ENCODE results near the gene SLC9A5.

The SLC9A5 gene

DNA sequence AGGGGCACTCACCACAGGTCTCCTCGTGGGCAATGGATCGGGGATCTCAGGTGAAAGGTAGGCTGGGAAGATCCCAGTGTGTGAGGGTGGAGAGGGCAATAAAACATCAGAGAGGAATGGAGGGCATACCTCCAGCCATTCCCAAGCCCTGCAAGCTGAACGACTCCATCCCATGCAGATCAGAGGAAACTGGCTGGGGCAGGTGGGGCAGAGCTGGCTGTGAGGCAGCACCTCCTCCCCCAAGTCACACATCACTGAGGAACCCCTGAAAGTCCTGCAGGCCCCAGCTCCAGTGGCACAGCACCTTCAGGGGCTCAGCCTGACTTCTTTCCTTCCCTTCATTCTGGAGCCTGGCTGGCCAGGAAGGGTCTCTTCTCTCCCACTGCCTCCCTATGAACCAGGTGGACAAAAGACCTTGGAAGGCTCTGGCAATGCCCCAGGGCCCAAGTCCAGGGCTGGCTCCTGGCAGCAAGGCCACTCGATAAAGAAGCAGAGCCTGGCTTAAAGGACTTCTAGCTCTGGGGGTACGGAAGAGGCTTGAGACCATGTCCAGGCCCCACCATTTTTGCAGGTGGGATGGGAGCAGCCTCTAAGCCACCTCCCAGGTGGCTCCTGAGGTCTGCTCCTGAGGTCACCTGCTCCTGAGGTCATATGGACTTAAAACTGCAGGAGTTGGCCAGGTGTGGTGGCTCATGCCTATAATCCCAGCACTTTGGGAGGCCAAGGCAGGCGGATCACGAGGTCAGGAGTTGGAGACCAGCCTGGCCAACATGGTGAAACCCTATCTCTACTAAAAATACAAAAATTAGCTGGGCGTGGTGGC lies 35.4 kb upstream of the SLC9A5 start:
- DNase-seq = no peak

DNA sequence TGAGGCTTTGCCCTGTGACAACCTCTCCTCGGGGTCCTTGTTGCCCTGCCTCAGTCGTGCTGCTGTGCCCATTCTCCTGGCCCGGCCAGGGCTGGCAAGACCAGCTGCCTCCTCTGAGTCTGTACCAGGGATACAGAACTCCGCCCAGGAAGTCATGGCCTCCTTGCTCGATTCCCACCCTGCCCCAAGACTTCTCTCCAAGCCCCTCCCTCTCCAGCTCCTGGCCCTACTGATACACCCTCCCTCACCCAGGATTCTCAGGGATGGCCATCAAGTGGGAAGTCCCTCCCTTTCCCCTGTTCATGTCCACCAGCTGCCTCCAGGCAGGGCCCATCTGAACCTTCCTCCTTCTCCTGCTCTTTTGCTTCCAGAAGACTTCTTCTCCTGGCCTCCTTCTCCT lies 33.1 kb upstream of the SLC9A5 start:
- no peak for DNase-seq

DNA sequence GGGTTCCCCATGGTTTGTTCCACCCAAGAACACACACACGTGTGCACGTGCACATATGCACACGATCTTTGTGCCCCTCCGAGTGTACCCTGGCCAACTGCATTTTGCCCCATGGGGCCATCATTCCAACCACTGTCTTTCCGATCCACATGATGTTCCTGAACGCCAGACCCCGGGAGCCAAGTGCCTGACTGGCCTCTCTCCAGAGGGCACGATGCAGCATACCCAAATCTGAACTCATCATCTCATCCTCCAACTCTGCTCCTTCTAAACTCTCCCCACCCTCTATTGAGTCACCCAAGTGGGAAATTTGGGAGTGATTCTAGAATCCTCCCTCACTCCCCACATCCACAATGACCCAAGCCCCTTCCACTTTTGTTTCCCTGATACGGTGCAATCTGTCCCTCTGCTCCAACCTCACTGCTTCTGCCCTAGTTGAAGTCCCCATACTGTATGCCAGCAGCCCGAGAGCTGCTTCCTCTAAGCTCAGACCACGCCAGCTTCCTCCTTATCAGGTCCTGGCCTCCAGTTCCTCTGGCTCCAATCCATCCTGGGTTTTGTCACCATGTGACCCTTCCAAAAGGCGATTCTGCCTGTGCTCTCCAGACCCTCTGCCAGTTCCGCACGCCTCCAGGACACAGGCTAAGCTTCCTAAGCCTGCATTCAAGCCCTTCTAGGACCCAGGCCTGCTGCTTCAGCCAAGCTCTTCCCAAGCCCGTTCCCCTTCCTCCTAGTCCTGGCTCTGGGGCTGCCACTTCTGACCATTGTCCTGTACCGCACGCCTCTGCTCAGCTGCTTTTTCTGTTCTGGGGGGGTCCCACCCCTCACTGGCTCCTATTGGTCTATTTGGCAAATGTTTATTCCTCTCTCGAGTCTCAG lies 31.9 kb upstream of the SLC9A5 start:
- DNase-seq = no peak

DNA sequence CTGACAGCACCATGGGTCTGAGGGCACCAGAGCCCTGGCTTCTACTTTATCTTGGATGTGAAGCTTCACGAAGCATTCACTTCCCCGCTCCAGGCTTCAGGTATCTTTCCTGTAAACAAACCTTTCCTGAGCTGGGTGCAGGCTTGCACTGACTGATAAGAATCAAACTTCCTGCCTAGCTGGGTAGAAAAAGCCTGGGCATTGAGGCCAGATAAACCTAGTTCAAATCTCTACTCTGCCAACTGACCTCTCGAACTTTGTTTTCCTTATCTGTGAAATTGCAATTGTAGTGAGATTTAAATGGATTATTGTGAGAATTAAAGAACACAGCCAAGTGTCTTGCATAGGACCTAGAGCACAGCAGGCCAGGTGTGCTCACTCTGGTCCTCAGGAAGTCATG lies 24.8 kb upstream of the SLC9A5 start:
- DNase-seq = no peak

- peak; percentile 65 for DNase-seq
Measured at GRCh38 chr16:67226295-67226803, 22.4 kb upstream of the SLC9A5 start.

DNA sequence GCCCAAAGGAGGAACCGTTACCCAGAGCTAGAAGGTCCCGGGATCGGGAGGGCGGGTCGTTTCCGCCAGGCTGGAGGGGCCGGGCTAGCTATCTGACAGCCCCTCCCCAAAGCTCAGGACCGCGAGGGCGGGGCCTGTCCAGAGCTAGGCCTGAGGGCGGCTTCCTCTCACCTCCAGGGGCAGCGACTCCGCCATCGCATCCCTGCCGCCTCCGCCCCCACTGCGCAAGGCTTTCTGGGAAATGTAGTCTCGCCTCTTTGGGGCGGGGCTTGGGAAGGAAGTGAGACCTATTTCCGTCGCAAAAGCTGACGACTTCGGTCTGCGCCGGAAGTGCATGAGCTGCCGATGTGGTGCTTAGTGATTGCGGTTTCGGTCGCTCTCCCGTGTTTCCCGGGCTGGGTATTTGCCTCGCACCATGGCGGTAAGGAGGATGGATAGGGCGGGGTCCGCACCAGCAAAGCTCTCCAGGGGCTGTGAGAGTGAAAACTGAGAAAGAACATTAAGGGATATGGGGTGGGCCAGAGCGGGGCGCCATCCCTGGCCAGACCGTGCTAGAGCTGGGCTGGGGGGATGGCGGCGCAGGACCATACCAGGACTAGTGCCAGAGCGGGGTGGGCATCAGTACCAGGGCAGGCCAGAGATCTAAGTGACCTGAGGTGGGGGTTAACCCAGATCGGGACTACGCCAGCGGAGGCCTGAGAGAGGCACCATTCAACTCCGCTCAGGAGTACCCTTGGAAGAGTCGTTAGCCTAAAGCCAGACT lies 21.8 kb upstream of the SLC9A5 start, which contains the start of gene TMEM208:
TMEM208 (plus strand) TSS at position 327 of the 763 bp plus-strand sequence; CDS start at position 416, 89 bp downstream.
- peak; percentile 95 for DNase-seq

GRCh38 chr16:67227567-67227921 lies 21.2 kb upstream of the SLC9A5 start:
- no peak for DNase-seq

DNA sequence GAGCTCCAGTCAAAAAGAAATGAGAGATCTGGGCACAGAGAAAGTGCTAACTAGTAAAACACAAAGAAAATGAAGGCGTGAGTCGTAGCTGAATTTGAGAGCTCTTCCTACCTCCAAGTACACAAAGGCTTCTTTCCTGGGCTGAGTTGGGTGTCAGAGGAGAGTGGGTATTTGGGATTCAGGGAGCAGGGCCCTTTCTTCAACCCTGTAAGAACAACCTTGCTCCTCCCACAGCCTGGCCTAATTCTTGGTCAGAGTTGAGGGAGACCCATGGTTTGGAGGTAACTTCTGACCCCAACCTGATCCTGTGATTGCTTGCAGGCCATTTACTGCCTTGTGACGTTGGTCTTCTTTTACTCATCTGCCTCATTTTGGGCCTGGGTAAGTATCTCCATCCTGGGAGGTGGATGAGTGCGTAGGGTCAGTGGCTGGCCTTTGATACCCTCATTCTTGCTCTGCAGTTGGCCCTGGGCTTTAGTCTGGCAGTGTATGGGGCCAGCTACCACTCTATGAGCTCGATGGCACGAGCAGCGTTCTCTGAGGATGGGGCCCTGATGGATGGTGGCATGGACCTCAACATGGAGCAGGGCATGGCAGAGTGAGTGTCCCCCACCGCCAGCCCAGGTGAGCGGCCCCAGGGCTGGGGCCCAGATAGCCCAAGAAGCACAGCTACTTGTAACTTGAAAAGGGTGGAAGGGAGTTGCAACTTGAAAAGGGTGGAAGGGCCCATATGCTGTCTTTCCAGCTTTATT lies 20.6 kb upstream of the SLC9A5 start:
- DNase-seq = no peak

DNA sequence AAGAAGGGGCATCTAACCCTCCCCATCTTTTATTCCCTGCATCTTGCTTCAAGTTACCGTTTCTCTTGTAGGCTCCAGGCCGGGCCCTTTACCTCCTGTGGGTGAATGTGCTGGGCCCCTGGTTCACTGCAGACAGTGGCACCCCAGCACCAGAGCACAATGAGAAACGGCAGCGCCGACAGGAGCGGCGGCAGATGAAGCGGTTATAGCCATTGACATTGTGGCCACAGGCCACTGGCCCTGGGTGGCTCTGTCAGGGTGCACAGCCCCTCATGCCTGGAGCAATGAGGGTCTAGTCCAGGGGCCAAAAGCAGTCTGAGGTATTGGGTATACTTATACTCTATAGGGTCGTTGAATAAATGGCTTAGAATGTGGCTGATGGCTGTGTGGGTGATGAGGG lies 19.9 kb upstream of the SLC9A5 start:
- DNase-seq = no peak

GRCh38 chr16:67229906-67230808 lies 18.6 kb upstream of the SLC9A5 start:
- DNase-seq = no peak

DNA sequence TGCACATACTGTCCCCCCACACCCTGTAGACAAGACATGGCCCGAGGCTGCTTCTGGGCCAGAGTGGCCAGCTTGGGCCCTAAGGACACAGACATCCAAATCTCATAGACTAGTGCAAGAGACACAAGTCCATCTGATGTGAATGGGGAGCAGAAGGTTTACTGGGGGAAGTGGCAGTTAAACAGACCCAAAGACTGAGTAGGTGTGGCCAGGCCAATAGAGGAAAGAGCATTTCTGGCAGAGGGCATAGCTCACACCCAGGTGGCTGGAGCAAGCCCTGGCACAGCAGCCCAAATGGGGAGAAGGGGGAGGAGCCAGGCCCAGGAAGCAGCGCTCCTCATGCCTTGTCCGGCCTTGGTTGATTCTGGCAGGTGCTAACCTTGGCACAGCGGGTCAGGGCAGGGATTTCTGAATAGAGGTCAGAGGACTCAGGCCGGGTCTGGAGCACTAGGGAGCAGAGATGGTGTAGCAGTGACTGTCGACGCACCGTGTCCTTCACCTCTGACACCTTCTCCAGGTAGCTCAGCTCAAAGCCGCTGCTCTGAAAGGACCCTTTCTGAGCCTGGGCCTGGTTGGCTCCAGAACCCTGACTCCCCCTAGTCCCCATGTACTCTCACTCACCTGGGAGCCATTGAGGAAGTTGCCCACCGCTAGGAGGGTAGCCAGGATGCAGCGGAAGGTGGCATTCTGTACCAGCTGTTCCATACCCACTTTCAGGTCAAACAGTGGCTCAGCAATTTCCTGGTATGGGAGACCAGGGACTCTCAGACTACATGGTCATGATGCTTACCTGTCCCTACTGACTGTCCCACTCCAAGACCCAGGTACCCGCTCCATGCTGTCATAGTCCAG lies 17.7 kb upstream of the SLC9A5 start:
- DNase-seq = no peak

GRCh38 chr16:67233596-67233995 lies 15.2 kb upstream of the SLC9A5 start:
- DNase-seq = no peak

- no peak for DNase-seq
Measured at GRCh38 chr16:67234180-67234597, 14.6 kb upstream of the SLC9A5 start.

DNA sequence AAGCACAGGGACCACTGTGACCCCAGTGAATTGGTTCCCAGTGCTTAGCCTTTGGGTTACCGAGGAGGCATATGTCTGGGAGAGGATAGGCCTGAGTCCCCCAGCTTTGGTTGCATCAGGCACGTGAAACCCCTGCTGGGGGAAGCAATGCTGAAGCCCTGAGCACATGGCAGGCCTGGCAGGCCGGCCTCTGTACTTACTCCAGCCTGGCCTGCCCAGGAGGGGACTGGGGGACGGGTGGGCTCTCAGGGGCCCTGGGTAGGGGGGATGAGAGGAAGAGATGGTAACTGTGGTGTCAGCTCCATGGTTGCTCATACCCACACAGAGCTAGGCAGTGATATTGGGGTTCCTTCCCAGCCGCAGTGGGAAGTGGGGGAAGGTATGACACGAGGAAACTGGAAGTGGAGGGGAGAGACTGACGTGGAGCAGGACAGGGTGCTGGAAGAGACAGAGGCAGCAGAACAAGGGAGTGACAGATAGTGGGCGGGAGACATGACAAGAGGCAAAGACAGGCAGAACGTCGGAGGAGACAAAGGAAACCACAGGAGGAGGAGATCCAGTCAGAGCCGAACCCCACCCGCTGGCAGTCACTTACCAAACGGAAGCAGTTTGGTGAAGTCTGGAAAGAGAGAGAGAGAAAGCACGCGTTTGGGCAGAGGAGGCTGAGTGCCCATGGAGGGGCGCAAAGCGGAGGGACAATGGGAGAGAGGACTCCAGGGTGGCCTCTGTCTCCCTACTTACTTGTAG lies 12.8 kb upstream of the SLC9A5 start:
- DNase-seq = no peak

DNA sequence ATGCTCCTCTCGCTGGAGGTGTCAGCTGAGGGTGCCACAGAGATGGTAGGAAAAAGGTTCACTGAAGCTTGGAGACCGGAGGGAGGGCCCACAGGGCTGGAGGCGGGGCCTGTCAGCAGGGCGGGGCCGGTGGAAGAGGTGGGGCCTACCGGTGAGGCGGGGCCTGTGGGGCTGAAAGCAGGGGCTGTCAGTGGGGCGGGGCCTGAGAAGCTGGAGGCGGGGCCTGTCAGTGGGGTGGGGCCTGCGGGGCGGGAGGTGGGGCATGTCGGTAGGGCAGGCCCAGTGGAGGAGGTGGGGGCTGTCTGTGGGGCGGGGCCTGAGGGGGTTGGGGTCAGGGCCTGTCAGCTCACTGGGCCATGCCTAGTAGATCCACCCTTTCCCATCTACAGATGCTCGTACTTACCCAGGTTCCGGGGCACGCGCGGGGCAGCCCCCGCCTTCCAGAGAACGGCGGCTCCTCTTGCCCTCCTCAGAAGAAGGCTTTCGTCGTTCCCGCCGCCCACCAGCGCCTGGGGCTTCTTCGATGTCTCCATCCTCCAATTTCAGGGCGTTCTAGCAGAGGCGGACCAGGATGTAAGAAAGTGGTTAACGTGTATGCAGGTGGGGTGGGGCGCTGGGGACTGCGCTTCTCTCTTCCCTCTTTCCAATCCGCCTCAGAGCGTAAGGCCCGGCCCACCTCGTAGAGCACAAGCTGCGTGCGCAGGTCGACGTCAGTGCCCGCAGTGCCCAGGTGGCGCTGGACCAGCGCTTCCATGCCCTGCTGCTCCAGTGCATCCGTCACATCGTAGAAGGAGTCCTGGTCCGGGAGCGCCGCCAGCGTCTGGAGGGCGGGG lies 12.0 kb upstream of the SLC9A5 start:
- DNase-seq = no peak

GRCh38 chr16:67237396-67238277 lies 11.1 kb upstream of the SLC9A5 start:
- DNase-seq = no peak

- DNase-seq = no peak
Measured at GRCh38 chr16:67238278-67238575, 10.6 kb upstream of the SLC9A5 start.
